LHCN-M2 (cell line): ENCODE data around the gene MYEOV. TPM values are rescaled to one million over a fixed set of nuclear protein-coding genes. Genes with fewer than 3 reads are reported as not detected.

Experiments
- DNase-seq: peaks from one replicate; pipeline ENCODE4 v3.0.0-alpha.2; 2012; ENCODE audit warnings: low read depth
- total RNA-seq: library from RNA; depleted of rRNA; stranded (reverse); fragments of >200 nt; gene quantifications from 2 replicates; pipeline ENCODE4 v1.2.3, GENCODE V29; 2014

MYEOV gene
- total RNA-seq, 1 experiment from 2014 or later: 11.8 TPM

DNA sequence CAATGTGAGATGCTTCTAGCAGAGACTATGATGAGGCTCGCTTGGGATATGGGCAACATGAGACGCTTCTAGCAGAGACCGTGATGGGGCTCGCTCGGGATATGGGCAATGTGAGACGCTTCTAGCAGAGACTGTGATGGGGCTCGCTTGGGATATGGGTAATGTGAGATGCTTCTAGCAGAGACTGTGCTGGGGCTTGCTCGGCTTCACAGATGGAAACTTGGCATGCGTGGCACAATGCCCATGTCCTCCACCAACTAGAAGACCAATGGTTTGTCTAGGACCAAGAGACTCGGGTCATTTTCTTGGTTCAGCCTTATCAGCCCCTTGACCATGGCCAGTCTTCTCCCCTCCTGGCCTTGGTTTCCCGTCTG, 7.1 kb downstream of the MYEOV start:
- no peak for DNase-seq

DNA sequence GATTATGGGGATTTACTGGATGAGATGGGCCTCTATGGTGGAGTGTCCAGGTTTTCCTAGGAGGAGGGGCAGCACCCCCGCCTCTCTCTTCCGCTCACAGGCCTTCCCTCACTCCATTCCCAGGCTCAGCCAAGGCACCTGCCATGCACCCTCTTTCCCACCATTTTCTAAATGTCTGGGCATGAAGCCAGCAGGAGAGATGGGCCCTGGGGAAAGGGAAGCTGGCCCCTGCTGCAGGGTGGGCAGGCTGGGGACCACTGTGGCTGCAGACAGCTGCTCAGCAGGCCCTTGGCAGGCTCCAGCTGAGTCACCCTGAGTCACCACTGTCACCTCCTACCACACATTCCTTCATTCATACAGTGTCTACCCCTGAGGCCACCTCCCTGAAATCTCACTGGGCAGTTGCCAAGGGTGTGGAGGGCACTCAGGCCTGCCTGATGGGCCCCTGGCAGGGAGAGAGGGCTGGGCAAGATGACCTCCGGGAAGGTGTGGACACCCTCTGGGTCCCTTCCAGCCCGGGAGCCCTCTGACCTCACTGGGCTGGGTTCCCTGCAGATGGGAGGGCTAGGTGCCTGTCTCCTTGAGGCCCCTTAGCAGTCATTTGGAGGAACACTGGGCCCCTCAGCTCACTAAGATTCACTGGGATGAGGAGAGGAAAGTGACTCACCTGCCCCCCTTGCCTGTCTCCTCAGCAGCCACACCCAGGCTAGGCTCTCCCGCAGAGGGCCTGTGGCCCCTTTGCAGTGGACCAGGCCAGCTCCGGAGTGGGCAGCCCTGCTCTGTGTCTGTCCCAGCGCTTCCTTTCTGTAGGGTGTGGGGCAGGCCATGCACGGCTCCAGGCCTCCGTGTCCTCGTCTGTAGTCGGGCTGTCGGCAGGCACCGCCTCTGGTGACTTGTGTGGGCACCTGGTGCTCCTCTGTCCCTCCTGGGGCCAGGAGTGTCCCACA, 7.8 kb downstream of the MYEOV start:
- peak; percentile 99 for DNase-seq

DNA sequence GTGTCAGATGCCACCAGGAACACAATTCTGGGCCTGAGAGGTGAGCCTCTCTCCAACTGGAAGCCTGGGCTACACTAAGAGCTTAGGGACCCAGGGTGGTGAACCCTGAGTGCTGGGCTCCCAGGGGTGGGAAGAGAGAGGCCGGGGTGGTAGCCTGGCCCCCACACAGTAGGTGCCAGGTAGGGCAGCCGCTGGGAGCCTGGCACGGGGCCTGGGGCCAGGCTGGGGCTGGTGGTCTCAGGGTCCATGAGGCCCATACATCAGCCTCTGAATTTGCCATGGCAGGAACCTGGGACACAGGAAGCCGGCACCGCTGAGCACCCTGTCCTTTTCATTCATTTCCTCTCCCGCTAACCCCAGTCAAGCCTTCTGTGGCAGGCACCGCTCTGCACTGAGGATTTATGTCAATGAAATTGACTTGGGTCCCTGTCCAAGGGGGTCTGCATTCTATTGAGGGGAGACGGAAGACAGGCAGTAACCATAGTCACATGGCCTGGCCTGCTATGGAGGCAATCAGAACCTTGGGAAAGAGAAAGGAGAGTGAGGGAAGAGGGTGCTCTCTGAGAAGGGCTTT, 8.6 kb downstream of the MYEOV start:
- no peak for DNase-seq

DNA sequence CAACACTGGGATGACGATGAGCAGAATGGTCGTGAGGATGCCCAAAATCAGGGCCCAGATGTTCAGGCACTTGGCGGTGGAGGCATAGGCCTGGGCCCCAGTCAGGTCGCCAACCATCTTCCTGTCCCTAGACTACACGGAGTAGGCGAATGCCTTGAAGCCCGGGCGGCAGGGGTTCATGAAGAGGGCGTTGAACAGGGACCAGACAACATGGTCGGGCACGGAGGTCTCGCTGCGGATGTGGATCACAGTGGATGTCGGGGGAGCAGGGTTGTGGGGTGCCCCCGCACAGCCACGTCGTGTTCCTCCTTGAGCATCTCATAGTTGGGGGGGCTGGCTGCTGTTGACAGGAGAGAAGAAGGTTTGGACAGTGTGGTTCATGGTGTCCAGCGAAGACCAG, 9.5 kb downstream of the MYEOV start:
- no peak for DNase-seq

DNA sequence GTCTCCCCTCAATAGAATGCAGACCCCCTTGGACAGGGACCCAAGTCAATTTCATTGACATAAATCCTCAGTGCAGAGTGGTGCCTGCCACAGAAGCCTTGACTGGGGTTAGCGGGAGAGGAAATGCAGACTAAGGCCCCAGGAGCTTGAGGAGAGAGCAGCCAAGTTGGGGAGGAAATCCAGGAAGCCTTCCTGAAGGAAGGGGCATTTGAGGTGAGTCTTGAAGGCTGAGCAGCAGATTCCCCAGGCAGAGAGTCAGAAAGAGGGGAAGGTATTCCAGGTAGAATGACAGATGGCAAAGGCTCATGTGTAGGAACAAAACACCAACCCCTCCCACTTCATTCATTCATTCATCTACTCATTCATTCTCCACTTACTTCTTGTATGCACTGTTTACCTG, 10.3 kb downstream of the MYEOV start:
- DNase-seq: no peak

DNA sequence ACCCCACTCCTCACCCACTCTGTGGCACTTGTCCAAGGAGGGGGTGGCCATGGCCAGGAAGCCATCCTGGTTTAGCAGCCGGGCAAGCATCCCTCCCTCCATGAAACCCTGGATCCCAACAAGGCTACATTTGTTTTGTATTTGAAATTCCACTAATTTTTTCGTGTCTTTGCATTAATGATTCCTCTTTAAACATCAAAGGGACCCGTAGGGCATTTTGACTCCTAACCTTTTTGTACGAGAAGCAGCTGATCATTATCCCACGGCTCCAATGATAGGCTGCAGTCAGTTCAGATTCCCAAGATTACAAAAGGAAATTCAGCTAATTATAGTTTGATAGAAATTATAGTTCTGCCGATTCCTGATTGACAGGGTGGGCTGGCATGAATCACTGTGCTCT, 10.7 kb downstream of the MYEOV start:
- no peak for DNase-seq

DNA sequence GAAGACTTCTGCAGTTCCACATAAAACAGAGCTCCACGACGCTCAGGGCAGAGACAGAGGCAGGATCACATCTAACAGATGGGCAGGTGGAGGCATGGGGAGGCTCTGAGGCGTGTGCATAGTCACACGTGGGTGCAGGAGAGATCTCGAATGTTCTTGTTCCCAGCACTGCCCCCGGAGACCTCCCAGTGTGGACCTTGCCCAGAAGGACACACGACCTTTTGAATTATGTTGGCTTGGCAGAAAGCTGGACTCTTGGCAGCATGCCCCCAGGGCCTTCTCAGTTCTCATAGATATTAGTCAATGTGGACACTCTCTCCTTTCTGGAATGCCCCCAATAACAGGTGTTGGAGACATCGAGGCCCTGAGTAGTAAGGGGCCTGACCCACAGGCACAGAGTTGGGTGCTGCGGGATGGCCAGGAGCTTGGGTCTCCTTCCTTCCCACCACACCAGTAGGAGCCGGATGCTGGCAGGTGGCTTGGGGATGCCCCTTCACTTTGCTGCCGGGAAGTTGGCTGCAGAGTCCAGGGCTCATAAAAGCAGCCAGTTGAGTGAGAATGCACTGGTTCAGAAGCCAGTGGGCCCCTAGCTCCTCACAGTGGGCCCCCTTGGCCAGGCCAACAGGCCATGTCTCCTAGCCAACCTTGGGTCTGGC, 12.1 kb downstream of the MYEOV start:
- DNase-seq: no peak

DNA sequence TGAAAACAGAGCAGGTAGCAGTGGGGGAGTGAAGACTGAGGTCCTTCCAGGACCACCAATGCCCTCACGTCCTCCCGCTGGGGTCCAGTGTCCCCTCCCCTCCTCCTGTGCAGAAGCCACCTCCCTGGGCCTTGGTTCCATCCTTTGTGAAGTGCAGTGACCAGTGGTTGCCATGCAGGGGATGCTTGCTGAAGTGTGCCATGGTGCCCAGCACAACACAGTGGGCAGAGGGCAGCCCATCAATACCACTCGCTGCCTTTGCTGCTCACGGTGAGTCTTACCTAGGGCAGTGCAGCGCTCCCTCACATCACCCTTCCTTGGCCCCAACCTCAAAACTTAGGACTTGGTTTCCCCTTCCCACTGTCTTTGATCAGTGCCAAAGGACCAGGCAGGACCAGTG, 12.9 kb downstream of the MYEOV start:
- DNase-seq: no peak

DNA sequence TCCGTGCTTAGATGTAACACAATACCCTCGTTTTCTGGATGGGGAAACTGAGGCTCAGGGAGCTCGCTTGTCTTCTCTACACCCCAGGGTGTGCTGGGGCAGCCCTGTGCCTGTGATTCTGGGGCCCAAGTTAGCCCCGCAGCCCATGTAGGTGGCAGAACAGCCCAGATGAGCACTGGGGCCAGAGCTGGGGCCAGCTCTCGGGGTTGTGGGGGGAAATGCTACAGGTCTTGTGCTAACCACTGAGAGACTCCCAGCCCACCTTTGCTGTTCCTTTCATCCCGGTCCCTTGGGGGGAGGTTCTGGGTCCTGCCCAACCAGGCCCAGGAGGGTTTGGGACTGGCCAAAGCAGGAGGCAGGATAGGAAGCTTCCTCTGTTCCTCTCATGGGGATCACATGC, 13.5 kb downstream of the MYEOV start:
- DNase-seq: no peak

DNA sequence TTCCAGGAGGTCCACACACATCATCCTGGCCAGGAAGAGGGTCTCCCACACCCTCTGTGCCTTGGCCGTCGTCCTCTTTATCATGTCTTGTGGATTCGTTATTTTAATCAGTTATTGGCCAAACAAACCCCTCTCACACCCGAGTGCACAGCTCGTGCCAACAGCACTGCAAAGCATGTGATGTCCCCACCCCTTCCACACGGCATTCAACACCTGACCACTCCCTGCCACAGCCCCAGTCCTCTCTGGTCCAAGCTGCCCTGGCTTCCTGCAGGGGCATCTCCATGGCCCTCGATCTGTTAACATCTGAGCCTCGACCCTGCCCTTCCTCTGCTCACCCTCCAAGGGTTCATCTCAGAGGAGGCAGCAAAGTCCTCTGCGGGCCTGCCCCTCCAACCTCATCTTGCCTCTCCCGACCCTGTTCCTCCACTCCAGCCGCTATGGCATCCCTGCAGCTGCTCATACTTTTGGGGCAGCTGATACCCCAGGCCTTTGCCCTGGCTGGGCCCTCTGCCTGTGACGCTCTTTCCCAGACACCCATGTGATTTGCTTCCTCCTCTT, 14.0 kb downstream of the MYEOV start:
- DNase-seq: no peak

DNA sequence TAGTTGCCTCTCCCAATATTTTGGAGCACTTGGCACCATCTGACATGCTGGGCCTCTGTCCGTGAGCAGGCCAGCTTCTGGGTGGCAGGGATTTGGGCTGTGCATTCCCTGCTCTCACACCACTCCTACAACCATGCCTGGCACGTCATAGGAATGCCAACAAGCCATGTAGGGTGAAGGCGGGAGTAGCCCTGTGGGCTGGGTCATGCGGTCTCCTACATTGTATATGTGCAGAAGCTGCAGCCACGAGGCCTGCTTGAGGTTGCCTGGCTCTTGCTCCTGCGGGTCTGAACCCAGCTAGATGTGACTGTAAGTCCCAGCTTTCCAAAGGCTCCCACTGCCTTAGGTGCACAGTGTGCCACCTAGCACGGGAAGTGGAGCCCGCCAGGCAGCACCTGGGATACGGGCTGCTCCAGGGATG, 14.5 kb downstream of the MYEOV start:
- DNase-seq: no peak

DNA sequence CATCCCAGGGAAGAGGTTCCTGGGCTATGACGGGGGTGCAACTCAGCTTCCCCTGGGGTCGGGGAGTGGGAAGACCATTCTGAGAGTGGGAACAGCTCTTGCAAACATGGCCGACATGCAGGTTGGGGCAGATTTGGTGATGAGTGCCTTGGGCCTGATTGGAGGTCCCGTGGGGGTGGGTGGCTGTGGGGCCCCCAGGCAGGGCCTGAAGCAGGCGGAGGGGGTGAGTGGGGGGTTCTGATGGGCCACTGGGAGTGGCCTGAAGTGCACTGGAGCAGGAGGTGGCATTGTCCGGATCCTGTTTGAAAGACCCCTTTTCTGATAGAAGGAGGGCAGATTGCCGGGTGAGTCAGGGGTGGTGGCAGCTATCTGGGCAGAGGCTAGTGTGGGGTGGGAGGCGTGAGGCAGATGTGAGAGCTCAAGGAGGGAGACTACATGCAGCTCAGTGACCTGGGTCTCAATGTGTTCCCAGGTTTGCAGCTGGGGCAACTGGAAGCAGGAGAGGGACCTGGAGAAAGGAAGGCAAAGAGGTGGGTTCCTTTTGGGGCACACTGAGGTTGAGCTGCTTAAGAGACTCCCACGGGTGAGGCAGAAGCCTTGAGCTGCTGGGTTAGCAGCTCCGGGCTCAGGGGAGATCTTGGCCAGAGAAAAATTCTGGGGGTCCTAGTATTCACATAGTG, 15.1 kb downstream of the MYEOV start:
- no peak for DNase-seq

DNA sequence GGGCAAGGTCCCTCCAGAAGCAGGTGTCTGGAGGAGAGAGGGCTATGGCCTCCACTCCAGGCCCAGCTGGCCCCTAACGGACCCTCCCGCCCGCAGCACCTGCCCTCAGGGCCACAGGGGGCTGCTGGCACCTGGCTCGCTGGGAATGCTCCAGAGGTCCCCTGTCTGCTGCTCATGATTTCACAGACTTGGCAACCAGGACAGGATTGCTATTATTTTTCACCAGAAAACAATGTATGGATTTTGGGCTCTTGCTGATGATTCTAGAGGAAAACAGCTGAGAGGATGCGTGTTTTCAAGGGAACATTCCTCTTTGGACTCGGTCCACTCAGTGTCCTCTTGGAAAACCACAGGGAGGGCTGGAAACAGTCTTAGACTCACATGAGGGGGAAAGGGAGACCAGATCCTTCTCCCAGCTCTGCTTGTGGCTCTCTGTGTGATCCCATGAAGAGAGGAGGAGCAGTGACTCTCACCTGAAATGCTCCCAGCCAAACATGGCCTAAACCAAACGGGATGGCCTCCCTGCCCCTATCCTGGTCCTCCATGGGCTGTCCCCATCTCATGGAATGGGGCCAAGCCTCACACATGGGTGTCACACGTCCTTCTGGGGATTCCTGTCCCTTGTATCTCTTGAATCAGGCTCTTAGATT, 15.8 kb downstream of the MYEOV start:
- peak; percentile 93 for DNase-seq

DNA sequence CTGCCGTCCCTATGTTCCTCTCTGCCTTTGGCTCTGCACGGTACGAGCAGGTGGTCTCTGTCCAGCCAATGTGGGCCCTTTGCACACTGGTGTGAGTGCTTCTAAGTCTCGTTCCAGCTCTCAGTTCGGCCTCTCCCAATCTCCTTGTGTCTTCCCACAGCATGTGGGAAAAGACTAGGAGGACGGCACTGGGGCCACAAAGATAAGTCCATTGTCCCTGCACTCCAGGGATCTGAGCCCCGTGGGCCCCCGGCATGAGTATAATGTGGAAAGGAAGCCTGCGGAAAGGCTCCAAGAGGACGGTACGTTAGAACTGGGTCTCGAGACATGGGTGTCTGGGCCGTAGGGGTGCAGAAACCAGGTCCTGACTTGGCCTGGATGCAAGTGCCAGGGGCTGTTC, 16.4 kb downstream of the MYEOV start:
- DNase-seq: no peak

DNA sequence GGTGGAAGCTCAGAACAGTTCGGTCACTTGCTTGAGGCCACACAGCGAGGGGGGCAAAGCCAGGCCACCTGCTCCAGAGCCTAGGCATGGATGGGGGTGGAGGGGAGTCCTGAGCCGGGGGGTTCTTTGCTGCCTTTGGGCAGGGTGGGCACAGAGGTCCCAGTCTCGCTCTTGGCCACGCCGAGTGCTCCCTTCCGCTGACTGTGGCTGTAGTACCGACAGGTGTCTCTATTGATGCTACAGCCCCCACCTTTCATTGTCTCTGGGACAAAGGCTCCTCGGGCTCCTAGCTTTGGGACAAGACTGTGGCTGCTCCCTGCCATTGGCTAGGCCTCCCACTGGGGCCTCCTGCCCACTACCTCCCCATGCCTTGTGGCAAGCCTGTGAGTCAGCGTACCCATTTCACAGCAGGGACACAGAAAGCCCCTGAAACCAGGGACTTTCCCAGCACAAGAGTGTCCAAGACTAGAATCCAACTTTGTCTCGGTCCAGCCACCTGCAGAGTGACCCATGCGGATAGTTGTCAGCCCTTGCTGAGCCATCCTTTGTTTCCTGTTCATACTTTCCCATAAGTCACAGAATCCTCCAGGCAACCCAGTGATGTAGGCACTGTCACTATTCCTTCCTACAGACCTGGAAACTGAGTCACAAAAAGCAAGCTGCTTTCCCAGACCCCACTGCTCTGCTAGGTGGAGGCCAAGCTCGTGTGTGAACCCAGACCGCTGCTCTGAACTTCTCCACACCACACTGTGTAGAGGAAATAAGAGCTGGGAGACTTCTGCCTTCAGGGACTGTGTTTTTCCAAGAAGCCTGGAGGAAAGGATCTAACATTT, 17.2 kb downstream of the MYEOV start:
- no peak for DNase-seq

DNA sequence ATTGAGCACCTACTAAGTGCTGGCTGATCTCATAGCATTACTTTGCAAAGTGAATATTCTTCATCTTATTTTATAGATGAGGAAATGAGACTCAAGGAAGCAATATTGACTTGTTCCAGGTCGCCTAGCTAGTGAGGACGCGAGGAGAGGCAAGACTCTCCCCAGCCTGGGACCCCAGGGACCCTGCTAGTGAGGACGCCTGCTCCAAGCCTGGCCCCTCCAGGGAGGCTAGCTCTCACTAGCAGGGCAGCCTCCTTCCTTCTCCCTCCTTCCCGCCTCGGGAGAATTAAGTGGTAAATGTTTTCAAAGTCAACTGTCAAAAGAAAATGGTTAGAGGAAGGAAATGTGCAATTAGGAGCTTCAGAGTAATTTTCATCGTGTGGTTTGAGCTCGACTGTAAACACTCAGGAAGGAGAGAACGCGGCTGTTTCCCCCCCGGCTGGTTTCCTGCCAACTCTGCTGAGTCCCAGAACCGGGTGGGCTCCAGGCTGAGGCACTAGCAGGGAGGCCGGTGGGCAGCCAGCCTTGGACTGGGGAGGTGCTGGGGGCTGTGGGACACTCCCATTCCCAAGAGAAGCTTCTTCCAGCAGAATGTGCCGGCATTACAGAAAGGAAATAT, 17.9 kb downstream of the MYEOV start:
- DNase-seq: no peak

DNA sequence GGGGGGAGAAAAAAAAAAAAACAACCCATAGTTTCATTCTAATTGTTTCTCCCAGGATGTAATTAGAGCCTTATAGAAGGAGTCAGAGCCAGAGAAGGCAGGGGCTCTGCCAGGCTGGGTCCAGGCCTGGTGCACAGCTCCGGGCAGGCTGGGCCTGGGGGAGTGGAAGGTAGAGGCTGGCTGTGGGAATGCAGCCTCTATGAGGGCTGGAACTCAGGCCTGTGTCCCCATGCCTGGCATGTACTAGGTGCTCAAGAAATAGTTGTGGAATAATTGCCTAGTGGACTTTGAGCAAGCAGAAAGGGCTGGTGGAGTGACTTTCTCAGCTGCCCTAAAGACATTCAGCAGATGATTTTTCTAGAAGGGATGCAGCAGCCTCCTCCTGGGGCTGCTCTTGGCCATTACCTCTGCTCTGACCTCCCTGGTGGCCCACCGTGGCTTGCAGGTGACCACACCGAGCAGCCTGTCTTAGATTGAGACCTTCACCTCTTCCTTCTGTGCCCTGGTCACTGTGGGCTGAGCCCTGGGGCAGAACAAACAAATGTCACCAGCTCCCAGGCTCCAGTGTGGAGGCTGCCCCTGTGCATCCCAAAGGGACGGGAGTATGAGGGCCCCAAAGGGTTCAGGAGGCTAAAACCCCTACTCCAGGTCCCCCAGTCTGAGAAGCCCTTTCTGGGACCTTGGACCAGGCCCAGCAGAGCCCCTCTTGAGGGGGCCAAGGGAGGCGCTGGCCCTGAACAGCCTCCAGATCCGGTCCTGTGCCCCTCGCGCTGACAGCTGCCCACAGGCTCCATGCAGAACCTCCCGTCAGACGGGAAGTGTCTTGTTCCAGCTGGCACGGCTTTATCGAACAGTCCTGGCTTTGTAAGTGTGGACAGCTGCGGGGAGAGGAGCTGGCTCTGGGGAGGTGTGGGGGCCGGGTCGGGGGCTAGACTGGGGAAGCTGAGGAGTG, 18.8 kb downstream of the MYEOV start:
- DNase-seq: no peak

DNA sequence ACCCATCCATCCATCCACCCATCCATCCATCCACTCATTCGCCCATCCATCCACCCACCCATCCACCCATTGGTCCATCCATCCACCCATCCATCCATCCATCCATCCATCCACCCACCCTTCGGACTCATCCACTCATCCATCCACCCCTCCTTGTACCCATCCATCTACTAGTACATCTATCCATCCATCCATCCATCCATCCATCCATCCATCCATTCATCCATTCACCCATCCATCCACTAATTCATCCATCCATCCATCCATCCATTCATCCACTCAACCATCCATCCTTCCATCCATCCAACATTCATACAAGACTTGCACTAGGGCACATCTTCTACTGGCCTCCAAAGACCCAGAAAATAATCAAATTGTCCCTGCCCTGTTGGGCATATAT, 20.0 kb downstream of the MYEOV start:
- DNase-seq: no peak

DNA sequence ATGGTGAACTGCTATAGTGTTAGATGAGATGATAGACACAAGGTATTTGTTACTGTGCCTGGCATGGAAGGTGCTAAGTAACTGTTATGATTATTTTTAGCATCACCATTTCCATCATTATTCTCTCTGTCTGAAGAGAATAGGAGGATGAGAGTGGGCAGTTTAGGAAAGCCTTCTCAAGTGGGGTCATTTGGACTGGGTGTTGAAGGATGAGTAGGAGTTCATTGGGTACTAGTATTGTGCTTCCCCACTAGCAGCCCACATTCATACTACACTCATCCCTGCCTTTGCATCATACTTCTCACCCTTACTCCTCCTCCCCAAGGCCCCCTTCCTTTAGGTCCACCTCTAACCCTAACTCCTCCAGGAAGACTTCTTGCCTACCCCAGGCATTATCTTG, 20.6 kb downstream of the MYEOV start:
- no peak for DNase-seq
